Stomach (tissue), 9 donors: ENCODE results near the gene PCDH9. TPM values are rescaled to one million over a fixed set of nuclear protein-coding genes. Genes with fewer than 3 reads are reported as not detected.

Source experiments
- DNase-seq, 2 donors: peaks; one replicate each; pipeline versions ENCODE4 v3.0.0 to v3.0.0-alpha.2; 2013 to 2019
- H3K27ac ChIP-seq, 5 donors: fragments of 200-600 bp in 4 of 5; sonication (generic) in 4 of 5; one replicate each; pipeline ENCODE4 v1.5.1; 2013 to 2019; ENCODE audit warnings: mild to moderate bottlenecking in 1 of 5, moderate library complexity in 1 of 5
- H3K27me3 ChIP-seq, 3 donors: fragments of 200-600 bp; sonication (generic); one replicate each; pipeline ENCODE4 v1.5.1; 2017 to 2019; ENCODE audit warnings: mixed run types in 1 of 3
- H3K36me3 ChIP-seq, 4 donors: fragments of 200-600 bp; sonication (generic); 1 replicate in 3 of 4; 2 replicates in 1 of 4; pipeline ENCODE4 v1.5.1; 2016 to 2019
- H3K4me1 ChIP-seq, 4 donors: fragments of 200-600 bp; sonication (generic); one replicate each; pipeline ENCODE4 v1.5.1; 2016 to 2019
- H3K4me3 ChIP-seq, 4 donors: fragments of 200-600 bp; sonication (generic) in 3 of 4; one replicate each; pipeline ENCODE4 v1.5.1; 2016 to 2019; ENCODE audit warnings: mild to moderate bottlenecking in 1 of 4
- H3K9me3 ChIP-seq, 4 donors: fragments of 200-600 bp; sonication (generic); one replicate each; pipeline ENCODE4 v1.5.1; 2016 to 2019
- EP300 ChIP-seq: sonication (generic); formaldehyde crosslinking; IDR thresholded peaks from one replicate; pipeline ENCODE4 v1.6.1; 2017; ENCODE audit warnings: antibody characterized with exemption
- POLR2A ChIP-seq, 4 donors: fragments of 450-650 bp; IDR thresholded peaks; one replicate each; pipeline ENCODE4 v1.6.1; 2016; ENCODE audit warnings: antibody characterized with exemption in 4 of 4, control low read depth in 2 of 4, mild to moderate bottlenecking in 1 of 4, moderate library complexity in 1 of 4
- POLR2AphosphoS5 ChIP-seq, 3 donors: sonication (generic); formaldehyde crosslinking; IDR thresholded peaks; one replicate each; pipeline ENCODE4 v1.6.1; 2016; ENCODE audit warnings: antibody characterized with exemption in 3 of 3
- WGBS, 5 donors: extraction: QIAGEN DNeasy Blood & Tissue Kit in 3 of 5; methylation state at CpG; one replicate each; pipeline versions ENCODE4 v1.1.5 to v1.1.7; 2013 to 2018; 5-methylcytosine and 5-hydroxymethylcytosine counted together
- intact Hi-C: fragments of 100-400 bp; cut with DNase I; formaldehyde crosslinking; loops from one replicate; pipeline ENCODE4 v1.15.1; 2023; ENCODE audit warnings: low total_unique reads
- polyA plus RNA-seq, 3 donors: library from polyadenylated mRNA; stranded (reverse); fragments of 200-250 nt; gene quantifications; one replicate each; pipeline ENCODE4 v1.2.3, GENCODE V29; 2013
- total RNA-seq, 5 donors: library from RNA; depleted of rRNA; stranded (reverse); fragments of >200 nt; gene quantifications; one replicate each; pipeline versions ENCODE4 v1.1.0 to v1.2.3, GENCODE V29; 2014 to 2016
- TF ChIP-seq, protein P1 (sequence below), 7 experiments: fragments of 450-650 bp in 4 of 7; fragments of 200-600 bp in 3 of 7; sonication (generic) in 3 of 7; IDR thresholded peaks; one replicate each; pipeline ENCODE4 v1.5.1; 2016 to 2019; ENCODE audit warnings: antibody characterized with exemption in 7 of 7, control low read depth in 2 of 7, mild to moderate bottlenecking in 1 of 7
- donor health status: healthy with polysubstance abuse.
- donor health status: Bipolar disorder and iron deficiency.
- donor health status: healthy.

Gene PCDH9
- total and polyA plus RNA-seq, 8 donors = 0.40 to 36.2 (median 3.7) TPM

DNA sequence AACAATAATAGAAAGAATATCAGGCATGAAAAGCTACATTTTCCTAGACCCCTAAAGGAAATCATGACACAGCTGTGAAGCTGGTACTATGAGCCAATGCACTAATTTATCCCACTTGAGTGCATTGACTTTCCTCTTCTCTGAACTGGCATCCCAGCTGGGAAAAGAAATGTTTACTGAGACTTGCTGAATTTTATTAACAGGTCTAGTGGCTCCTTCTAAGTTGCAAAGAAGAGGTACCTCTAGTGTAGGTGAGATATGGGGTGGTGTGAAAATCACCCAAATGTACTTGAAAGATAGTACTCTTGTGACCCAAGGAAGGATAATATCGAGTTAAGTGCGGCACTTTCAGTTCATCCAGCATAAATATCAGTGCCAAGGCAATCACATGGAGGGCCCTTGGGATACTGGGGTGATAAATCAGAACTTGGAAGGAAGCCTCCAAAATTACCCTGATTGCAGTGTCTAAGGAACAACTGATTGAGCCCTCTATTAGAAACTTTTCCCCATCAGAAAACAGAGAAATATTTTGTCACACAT, 369.2 kb downstream of the PCDH9 start:
- no peaks in the 10 kb centered on the region for H3K9me3 ChIP-seq
- intact Hi-C loops = no loop called here
- no peak for DNase-seq
- no peak overlapping the region for H3K4me3 ChIP-seq
- TF ChIP-seq, protein P1, sequence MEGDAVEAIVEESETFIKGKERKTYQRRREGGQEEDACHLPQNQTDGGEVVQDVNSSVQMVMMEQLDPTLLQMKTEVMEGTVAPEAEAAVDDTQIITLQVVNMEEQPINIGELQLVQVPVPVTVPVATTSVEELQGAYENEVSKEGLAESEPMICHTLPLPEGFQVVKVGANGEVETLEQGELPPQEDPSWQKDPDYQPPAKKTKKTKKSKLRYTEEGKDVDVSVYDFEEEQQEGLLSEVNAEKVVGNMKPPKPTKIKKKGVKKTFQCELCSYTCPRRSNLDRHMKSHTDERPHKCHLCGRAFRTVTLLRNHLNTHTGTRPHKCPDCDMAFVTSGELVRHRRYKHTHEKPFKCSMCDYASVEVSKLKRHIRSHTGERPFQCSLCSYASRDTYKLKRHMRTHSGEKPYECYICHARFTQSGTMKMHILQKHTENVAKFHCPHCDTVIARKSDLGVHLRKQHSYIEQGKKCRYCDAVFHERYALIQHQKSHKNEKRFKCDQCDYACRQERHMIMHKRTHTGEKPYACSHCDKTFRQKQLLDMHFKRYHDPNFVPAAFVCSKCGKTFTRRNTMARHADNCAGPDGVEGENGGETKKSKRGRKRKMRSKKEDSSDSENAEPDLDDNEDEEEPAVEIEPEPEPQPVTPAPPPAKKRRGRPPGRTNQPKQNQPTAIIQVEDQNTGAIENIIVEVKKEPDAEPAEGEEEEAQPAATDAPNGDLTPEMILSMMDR (IDR thresholded peaks at IDR 0.05) = no peak
- no peak for TF ChIP-seq EP300
- TF ChIP-seq POLR2A (IDR thresholded peaks at IDR 0.05) = no peak
- no peak for TF ChIP-seq POLR2AphosphoS5 (IDR thresholded peaks at IDR 0.05)
- peaks cover 0 to 5% (median 0%) of the 10 kb centered on the region in 4 donors for H3K4me1 ChIP-seq
- no peaks in the 10 kb centered on the region for H3K27me3 ChIP-seq
- 83 to 89% (median 87%) methylated on average over 2 of the region's 2 CpGs for WGBS, 5 donors
- no peaks in the 10 kb centered on the region for H3K36me3 ChIP-seq
- no peak overlapping the region for H3K27ac ChIP-seq

DNA sequence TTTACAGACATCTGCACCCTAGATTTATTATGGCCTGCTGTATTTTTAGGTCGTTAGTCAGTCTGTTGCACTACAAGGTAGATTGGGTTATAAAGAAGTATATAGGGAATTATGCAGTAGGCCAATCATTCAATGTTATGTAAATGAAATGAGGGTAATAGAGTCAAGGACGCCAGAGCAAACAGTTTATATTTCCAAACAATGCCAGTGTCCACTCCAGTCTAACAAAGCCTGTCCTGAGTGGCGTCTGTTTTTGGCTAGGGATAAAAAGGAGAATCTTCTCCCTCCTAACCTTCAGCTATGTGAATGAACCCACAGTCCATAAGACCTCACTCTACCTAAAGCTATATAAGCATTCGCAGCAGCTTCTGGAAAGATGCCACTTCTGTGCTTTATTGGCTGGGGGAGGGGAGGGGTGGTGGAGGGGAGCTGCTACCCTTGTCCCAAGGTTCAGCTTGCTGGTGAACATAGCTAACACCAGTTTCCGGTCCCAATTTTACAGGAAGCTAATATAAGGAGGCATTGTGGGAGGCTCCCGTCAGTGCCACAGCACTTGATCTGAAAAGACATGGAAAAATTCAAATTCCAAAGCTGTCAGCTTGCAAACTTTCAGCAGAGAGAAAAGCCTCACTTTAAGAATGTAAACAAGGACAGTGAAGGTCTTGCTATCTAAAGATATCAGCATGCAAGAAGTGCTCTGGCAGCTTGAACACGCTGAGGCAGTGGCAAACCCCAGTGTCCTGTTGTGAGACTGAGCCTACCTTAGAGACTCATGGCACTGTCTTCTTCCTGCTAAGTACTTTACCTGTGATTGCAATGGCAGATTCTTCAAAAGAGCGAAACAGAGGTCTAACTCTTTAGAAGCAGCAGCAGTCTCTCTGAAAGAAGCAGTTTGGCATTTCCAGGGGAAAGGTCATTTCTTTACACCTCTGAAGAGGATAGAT, 369.9 kb downstream of the PCDH9 start:
- 75 to 82% (median 79%) methylated on average over 8 of the region's 8 CpGs for WGBS, 5 donors
- Histone ChIP-seq H3K4me1 (peaks cover 0 to 5% (median 0%) of the 10 kb centered on the region in 4 donors), H3K27ac (no peak overlapping the region), H3K4me3 (no peak overlapping the region), H3K9me3 (no peaks in the 10 kb centered on the region), H3K27me3 (no peaks in the 10 kb centered on the region), H3K36me3 (no peaks in the 10 kb centered on the region)
- no peak for TF ChIP-seq POLR2A (IDR thresholded peaks at IDR 0.05)
- TF ChIP-seq, protein P1 (IDR thresholded peaks at IDR 0.05) = no peak
- TF ChIP-seq POLR2AphosphoS5 (IDR thresholded peaks at IDR 0.05) = no peak
- TF ChIP-seq EP300 = no peak
- intact Hi-C loops = no loop called here
- DNase-seq = no peak

DNA sequence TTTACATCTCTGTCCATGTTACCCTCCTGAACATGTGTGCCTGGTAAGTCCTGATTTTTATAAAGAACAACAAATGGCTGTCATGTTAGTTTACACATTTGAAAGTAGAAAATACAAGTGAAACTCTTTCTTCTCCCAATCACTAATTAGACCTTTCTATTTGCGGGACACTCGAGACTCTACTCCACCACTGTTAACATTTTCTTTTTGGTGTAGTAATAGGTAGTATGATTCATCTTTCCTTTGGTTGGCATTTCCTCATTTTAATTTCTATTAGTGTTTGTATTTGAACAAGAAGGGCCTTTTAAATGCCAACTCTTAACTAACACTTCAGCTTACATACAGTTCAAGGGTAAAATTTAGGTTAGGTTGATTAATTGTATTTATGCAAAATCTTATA, 371.1 kb downstream of the PCDH9 start:
- no peaks in the 10 kb centered on the region for H3K36me3 ChIP-seq
- WGBS, 5 donors = 67 to 86% (median 79%) methylated on average over 2 of the region's 2 CpGs
- DNase-seq = no peak
- intact Hi-C loops = no loop called here
- TF ChIP-seq, protein P1 (IDR thresholded peaks at IDR 0.05) = no peak
- TF ChIP-seq EP300 (no peak), POLR2A (IDR thresholded peaks at IDR 0.05) (no peak), POLR2AphosphoS5 (IDR thresholded peaks at IDR 0.05) (no peak)
- no peaks in the 10 kb centered on the region for H3K27me3 ChIP-seq
- H3K9me3 ChIP-seq = no peaks in the 10 kb centered on the region
- H3K4me3 ChIP-seq = no peak overlapping the region
- H3K27ac ChIP-seq = no peak overlapping the region
- H3K4me1 ChIP-seq = peaks cover 0 to 5% (median 0%) of the 10 kb centered on the region in 4 donors

DNA sequence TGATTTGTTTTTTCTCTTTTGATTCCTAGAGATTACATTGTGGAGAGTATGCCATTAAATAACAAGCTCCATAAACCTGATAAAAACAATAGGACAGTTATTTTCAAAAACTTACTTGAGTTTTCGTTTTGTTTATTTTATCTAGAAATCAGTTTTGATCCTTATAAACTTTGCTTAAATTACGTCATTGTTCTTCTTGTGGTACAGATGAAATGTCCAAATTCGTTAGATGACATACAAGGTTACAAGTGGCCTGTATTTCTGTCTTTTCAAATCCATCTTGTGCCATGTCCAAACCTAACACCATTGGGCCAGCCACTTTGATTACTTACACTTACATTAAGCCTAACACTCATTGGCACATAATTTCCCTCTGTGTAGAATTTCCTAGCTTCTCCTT, 372.0 kb downstream of the PCDH9 start:
- no peaks in the 10 kb centered on the region for H3K9me3 ChIP-seq
- no peak for DNase-seq
- no peaks in the 10 kb centered on the region for H3K36me3 ChIP-seq
- no peak for TF ChIP-seq POLR2AphosphoS5 (IDR thresholded peaks at IDR 0.05)
- TF ChIP-seq POLR2A (IDR thresholded peaks at IDR 0.05) = no peak
- no peak for TF ChIP-seq EP300
- TF ChIP-seq, protein P1 (IDR thresholded peaks at IDR 0.05) = no peak
- WGBS, 5 donors = 66 to 85% (median 74%) methylated on average over 3 of the region's 3 CpGs
- H3K4me1 ChIP-seq = peaks cover 0 to 5% (median 0%) of the 10 kb centered on the region in 4 donors
- H3K27me3 ChIP-seq = no peaks in the 10 kb centered on the region
- intact Hi-C loops = no loop called here
- no peak overlapping the region for H3K4me3 ChIP-seq
- no peak overlapping the region for H3K27ac ChIP-seq
